T-helper 1 cell treated with Interleukin-12 subunit alpha and Interleukin-12 subunit beta and Interleukin-4 antibody, amounts not matched to agents 30 μg/mL and 1 μg/mL, for 36 hours (primary cell): Measurements from ENCODE around the gene FGGY.
A peak's percentile ranks its signal among the peaks of the same experiment; 100 is the strongest.

ENCODE experiments used
- H3K27ac Mint-ChIP-seq: one replicate; pipeline ENCODE4 v1.8.0; 2021; ENCODE audit warnings: mild to moderate bottlenecking, mixed read lengths
- H3K27me3 Mint-ChIP-seq: one replicate; pipeline ENCODE4 v1.8.0; 2021; ENCODE audit warnings: low read depth, mixed read lengths
- H3K36me3 Mint-ChIP-seq: one replicate; pipeline ENCODE4 v1.8.0; 2021; ENCODE audit warnings: low read depth, mixed read lengths
- H3K4me1 Mint-ChIP-seq: one replicate; pipeline ENCODE4 v1.8.0; 2021; ENCODE audit warnings: low read depth, mixed read lengths
- H3K4me3 Mint-ChIP-seq: one replicate; pipeline ENCODE4 v1.8.0; 2021; ENCODE audit warnings: mild to moderate bottlenecking, moderate library complexity, mixed read lengths
- H3K9me3 Mint-ChIP-seq: one replicate; pipeline ENCODE4 v1.8.0; 2021; ENCODE audit warnings: mixed read lengths

The FGGY gene

DNA sequence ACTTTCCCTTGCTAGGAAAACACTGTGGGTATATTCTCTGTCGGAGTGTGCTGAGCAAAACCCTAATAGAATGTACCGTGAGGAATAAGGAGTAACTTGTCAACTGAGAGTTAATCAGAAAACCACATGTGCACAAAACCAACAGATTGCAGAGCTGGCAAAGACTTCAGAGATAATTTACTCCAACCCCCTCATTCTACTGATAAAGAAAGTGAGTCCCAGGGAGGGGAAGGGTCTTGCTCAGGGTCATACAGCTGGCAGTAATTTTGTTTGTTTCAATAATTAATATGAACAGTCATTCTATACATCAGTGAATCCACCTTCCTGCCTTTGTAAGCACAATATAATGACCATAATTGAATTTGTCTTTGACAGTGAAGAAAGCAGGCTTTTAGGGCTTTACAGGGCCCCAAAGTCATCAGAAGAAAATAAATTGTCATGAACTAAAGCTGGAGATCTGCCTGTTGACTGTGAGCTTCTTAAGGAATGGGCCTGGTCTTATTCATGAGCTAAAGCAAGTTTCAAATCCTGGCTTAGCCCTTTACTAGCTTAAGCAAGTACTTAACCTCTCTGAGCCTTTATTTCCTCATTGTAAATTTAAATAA is 450.6 kb downstream of the FGGY start:
- no peak overlapping the region for H3K27ac Mint-ChIP-seq
- peaks cover 3% of the 10 kb centered on the region for H3K4me1 Mint-ChIP-seq
- H3K36me3 Mint-ChIP-seq: peaks cover 2% of the 10 kb centered on the region
- H3K27me3 Mint-ChIP-seq: no peaks in the 10 kb centered on the region
- H3K4me3 Mint-ChIP-seq: no peak overlapping the region
- no peaks in the 10 kb centered on the region for H3K9me3 Mint-ChIP-seq

DNA sequence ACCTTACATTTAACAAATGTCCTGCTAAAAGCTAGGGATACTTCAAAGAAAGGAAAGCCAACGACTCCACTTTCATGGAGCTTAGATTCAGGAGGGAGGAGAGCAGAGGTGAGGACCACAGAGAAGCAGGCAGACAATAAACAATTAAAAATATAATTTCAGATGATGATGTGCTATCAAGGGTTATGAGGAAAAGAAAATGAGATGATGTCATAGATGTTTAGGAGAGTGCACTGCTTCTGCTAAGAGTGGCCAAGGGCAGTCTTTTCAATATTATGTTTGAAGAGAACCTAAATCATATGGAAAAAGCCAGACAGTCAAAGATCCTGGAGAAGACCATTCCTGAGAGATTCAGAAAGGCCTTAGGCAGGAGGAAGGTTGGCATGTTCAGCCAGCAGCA is 451.2 kb downstream of the FGGY start:
- Mint-ChIP-seq H3K9me3 (no peaks in the 10 kb centered on the region), H3K27ac (no peak overlapping the region), H3K36me3 (no peaks in the 10 kb centered on the region), H3K27me3 (no peaks in the 10 kb centered on the region), H3K4me3 (no peak overlapping the region), H3K4me1 (peaks cover 3% of the 10 kb centered on the region)

GRCh38 chr1:59750328-59751003 is 453.6 kb downstream of the FGGY start:
- Mint-ChIP-seq H3K4me1 (peaks cover 3% of the 10 kb centered on the region), H3K27ac (no peak overlapping the region), H3K4me3 (no peak overlapping the region), H3K36me3 (no peaks in the 10 kb centered on the region), H3K27me3 (no peaks in the 10 kb centered on the region), H3K9me3 (no peaks in the 10 kb centered on the region)

- Mint-ChIP-seq H3K36me3 (no peaks in the 10 kb centered on the region), H3K27me3 (no peaks in the 10 kb centered on the region), H3K4me1 (peaks cover 3% of the 10 kb centered on the region), H3K4me3 (no peak overlapping the region), H3K27ac (no peak overlapping the region), H3K9me3 (no peaks in the 10 kb centered on the region)
Measured at GRCh38 chr1:59751004-59751395, 454.1 kb downstream of the FGGY start.

DNA sequence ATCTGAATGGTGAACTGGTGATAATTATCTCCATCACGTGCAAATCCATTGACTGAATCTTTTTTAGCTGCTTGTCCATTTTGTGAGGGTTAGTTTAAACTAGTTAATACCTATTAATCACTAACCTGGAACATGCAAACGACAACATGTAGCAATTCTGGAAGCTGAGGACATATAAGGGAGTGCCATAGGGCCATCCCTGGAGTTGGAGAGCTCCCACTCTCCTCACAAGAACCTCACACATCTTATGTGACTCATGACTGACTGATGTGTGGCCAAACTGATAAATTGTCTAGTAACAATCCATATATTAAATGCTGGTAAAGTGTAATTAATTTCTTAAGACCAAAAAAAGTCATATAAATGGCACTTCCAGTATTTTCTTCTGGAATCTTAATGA is 454.9 kb downstream of the FGGY start:
- peaks cover 3% of the 10 kb centered on the region for H3K4me1 Mint-ChIP-seq
- H3K27me3 Mint-ChIP-seq: no peaks in the 10 kb centered on the region
- no peak overlapping the region for H3K4me3 Mint-ChIP-seq
- H3K27ac Mint-ChIP-seq: no peak overlapping the region
- no peaks in the 10 kb centered on the region for H3K9me3 Mint-ChIP-seq
- no peaks in the 10 kb centered on the region for H3K36me3 Mint-ChIP-seq

DNA sequence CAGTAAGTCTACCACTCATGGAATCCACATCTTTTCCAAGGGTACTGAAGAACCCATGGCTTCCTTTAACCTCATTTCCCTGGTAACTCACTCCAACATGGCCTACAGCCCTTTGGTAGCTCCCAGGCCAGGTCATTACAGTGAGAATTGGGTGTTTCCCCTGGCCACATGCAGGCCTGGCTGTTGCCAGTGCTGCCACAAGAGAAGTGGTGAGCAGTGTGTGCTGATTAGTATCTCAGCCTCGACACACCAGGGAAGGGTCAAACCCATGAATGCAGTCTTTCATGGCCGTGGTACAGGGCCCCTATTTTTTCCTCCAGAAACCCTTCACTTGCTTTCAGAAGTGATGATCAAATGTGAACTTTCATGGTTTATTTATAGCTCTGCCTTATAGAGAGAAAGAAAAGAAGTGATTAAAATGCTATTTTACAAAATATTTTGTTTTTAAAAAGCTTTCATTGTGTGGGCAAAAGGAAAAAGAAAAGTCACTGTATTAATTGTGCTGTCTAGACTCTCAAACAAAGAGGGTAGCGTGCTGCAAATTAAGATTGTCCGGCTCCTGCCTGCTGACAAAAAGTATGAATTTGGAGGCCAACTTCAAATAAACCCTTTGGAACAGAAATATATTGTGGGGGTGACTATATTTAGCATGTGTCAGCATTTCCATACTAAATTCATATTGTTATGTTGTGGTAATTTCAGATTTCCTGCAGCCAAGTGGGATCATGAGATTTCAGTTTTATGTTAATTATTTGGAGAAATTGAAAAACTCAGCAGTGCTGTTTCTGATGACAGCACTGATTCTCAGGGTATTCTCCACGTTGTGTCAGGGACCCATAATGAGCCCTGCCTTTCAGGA is 455.9 kb downstream of the FGGY start:
- Mint-ChIP-seq H3K27ac (no peak overlapping the region), H3K36me3 (no peaks in the 10 kb centered on the region), H3K4me1 (peaks cover 3% of the 10 kb centered on the region), H3K27me3 (no peaks in the 10 kb centered on the region), H3K9me3 (no peaks in the 10 kb centered on the region), H3K4me3 (no peak overlapping the region)

DNA sequence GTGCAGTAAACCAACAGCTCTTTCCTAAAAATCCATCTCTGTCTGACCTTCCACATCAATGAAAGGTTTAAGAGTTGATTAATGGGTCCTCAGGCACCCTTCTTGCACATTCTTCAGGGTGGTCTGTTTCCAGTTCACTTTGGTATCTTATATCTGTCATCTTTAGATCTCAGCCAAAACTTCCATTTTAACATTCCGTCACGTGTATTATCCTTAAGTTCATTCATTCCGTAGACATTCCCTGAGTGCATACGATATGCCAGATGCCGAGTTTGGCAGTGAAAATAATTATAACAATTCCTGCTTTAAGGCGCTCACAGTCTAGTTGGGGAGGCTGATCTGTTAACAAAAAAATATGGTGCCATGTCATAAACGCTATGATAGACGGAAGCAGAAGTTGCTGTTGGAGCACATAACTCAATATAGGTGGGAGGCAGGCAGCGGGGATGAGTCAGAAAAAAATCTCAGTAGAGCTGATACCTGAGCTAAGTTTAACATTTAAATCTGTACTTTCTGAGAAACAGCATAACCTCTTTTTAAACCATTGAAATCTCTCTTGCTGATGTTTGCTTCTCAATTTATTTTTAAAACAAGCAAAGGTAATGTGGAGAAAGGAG is 458.3 kb downstream of the FGGY start:
- H3K27ac Mint-ChIP-seq: no peak overlapping the region
- no peaks in the 10 kb centered on the region for H3K36me3 Mint-ChIP-seq
- H3K4me3 Mint-ChIP-seq: no peak overlapping the region
- peaks cover 7% of the 10 kb centered on the region for H3K4me1 Mint-ChIP-seq
- no peaks in the 10 kb centered on the region for H3K27me3 Mint-ChIP-seq
- no peaks in the 10 kb centered on the region for H3K9me3 Mint-ChIP-seq

DNA sequence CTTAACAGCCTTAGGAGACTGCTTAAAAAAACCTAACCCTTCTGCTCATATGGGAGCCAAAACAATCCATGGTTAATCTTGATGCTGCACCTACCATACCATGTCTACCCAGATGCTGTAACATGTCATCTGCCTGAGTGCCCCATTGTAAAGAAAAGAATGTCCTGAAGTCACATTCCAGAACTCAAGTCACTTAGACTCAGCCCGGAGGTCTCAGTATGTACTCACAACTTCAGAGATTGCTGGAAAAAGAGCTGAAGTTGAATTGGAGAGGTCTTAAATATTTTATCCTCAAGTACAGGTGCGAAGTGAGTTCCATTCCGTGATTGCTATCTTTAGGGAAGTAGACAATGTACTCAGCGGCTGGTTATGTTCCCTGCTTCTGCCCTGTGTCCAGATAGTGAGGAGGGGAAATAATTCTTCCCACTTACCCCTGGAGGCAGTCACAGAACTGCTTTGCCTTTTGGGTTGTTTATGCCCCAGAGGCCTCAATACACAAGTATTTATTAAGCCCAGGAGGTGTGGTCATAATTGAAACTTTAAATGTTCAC is 460.4 kb downstream of the FGGY start:
- Mint-ChIP-seq H3K4me1 (peaks cover 4% of the 10 kb centered on the region), H3K4me3 (no peak overlapping the region), H3K9me3 (no peaks in the 10 kb centered on the region), H3K27ac (no peak overlapping the region), H3K27me3 (no peaks in the 10 kb centered on the region), H3K36me3 (no peaks in the 10 kb centered on the region)

DNA sequence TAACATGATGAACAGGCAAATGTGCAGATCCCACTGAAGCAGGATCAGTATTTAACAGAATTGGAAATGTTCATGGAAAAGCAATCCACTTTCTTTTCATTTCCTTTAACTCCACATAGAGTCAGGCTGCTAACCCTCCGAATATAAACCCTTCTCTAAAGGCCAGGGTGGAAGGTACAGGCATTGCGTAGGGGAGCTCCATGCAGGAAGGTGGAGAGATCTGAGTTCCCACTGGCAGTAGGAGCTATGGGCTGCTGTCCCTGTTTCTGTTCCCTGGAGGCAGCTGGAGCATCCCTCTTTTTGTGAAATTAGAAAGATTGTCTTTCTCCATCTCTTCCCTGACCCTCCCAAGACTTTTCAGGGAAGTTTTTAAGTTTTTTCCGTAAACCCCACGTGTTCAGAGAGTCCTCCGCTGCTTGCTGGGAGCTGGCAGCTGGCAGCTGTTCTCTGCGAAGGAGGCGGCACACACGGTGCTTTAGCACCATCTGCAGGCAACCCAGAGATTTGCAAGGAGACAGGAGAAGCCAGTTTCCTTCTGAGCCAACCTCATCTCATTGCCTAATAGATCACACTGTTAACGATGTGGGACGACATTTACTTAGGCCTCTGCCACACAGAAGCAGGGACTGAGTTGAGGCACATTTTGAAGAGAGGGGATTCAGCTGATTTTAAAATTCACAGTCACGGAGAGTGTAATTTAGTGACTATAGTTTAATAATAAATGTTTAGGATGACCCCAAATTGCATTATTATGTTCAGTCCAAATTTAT is 462.4 kb downstream of the FGGY start:
- Mint-ChIP-seq H3K27ac (no peak overlapping the region), H3K27me3 (no peaks in the 10 kb centered on the region), H3K9me3 (no peaks in the 10 kb centered on the region), H3K4me1 (peaks cover 4% of the 10 kb centered on the region), H3K4me3 (peak overlapping the region; percentile 44), H3K36me3 (no peaks in the 10 kb centered on the region)

GRCh38 chr1:59761443-59761842 is 464.5 kb downstream of the FGGY start:
- Mint-ChIP-seq H3K4me1 (peaks cover 4% of the 10 kb centered on the region), H3K36me3 (no peaks in the 10 kb centered on the region), H3K9me3 (no peaks in the 10 kb centered on the region), H3K27me3 (no peaks in the 10 kb centered on the region), H3K27ac (no peak overlapping the region), H3K4me3 (no peak overlapping the region)

DNA sequence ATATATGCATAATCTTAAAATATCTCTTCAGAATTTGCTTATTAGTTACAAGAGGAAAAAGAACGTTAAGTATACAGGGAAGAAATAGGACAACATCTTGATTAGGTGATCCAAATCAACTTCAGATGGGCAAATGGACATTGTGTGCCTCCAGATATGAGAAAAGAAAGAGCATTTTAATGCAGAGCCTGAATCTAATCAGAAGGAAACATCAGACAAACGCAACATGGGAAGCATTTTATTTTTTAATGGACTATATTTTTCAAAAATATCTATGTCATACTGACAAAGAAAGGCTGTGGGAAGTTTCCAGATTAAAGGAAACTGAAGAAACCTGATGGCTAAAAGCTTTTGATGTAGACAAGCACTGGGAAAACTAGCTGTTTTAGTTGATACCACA is 466.5 kb downstream of the FGGY start:
- Mint-ChIP-seq H3K4me1 (peaks cover 4% of the 10 kb centered on the region), H3K9me3 (no peaks in the 10 kb centered on the region), H3K36me3 (no peaks in the 10 kb centered on the region), H3K27me3 (no peaks in the 10 kb centered on the region), H3K27ac (no peak overlapping the region), H3K4me3 (no peak overlapping the region)

GRCh38 chr1:59765011-59765730 is 468.3 kb downstream of the FGGY start:
- H3K4me3 Mint-ChIP-seq: no peak overlapping the region

DNA sequence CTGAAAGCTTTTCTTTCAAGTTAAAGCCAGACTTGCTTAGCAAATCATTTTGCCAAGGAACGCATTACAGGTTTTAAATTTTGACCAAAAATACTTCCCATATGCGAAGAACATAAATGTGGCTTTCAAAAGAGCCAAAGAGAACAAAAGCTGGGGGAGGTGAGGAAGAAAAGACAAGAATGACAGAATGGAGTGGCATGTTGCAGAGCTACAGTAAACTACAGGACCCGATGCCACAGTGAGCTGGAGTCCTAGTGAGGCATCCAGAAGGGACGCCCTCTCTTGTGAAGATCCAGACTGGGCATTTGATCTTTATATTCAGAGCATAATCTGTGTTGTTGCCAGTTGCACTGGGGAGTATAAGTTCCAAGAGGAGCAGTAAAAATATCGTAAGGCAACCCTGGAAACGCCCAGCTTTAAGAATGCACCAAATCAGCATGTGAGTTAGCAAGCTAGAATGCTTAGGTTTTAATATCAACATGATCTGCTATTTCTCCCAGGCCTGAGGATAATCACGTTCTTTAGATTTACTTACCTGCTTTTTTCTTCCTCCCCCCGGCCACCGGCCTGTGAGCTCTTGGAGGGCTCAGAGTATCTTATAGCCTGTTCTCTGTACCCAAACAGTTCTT is 469.4 kb downstream of the FGGY start:
- Mint-ChIP-seq H3K4me1 (no peaks in the 10 kb centered on the region), H3K27me3 (no peaks in the 10 kb centered on the region), H3K4me3 (no peak overlapping the region), H3K36me3 (no peaks in the 10 kb centered on the region), H3K27ac (no peak overlapping the region), H3K9me3 (no peaks in the 10 kb centered on the region)

More at GRCh38 chr1:59765011-59765730, 468.3 kb downstream of the FGGY start:
- Mint-ChIP-seq H3K27me3 (no peaks in the 10 kb centered on the region), H3K27ac (no peak overlapping the region), H3K4me1 (no peaks in the 10 kb centered on the region), H3K9me3 (no peaks in the 10 kb centered on the region), H3K36me3 (no peaks in the 10 kb centered on the region)
